ENCODE data around the gene HS6ST3.

The HS6ST3 gene

GRCh38 chr13:96860882-96861281 is 771.0 kb downstream of the HS6ST3 start:
- TF ChIP-seq YY1 (IDR thresholded peaks at IDR 0.05; ENCODE audit: low read depth) (no peak), TEAD4 (IDR thresholded peaks at IDR 0.05) (no peak), MAX (IDR thresholded peaks at IDR 0.05) (no peak), CREB1 (IDR thresholded peaks at IDR 0.05; ENCODE audit: low read depth) (no peak), CEBPB (IDR thresholded peaks at IDR 0.05) (no peak), EP300 (IDR thresholded peaks at IDR 0.05; ENCODE audit: borderline replicate concordance) (no peak), ZBTB7A (IDR thresholded peaks at IDR 0.05; ENCODE audit: low read depth) (no peak), USF1 (IDR thresholded peaks at IDR 0.05) (no peak), TAF1 (IDR thresholded peaks at IDR 0.05; ENCODE audit: low read depth) (no peak), RAD21 (IDR thresholded peaks at IDR 0.05; ENCODE audit: low read depth) (no peak), TCF12 (IDR thresholded peaks at IDR 0.05; ENCODE audit: low read depth) (no peak)

GRCh38 chr13:96862093-96862492 is 772.2 kb downstream of the HS6ST3 start:
- TF ChIP-seq TCF12 (IDR thresholded peaks at IDR 0.05; ENCODE audit: low read depth) (no peak), USF1 (IDR thresholded peaks at IDR 0.05) (no peak)

GRCh38 chr13:96862999-96863398 is 773.1 kb downstream of the HS6ST3 start:
- TF ChIP-seq TEAD4 (IDR thresholded peaks at IDR 0.05) (no peak), REST (IDR thresholded peaks at IDR 0.05; ENCODE audit: low read depth) (no peak), TCF12 (IDR thresholded peaks at IDR 0.05; ENCODE audit: low read depth) (no peak), NFIC (IDR thresholded peaks at IDR 0.05) (no peak), TAF1 (IDR thresholded peaks at IDR 0.05; ENCODE audit: low read depth) (no peak), ZBTB7A (IDR thresholded peaks at IDR 0.05; ENCODE audit: low read depth) (no peak), FOXM1 (IDR thresholded peaks at IDR 0.05; ENCODE audit: borderline replicate concordance, low read depth) (no peak), CEBPB (IDR thresholded peaks at IDR 0.05) (no peak), USF1 (IDR thresholded peaks at IDR 0.05) (no peak), RAD21 (IDR thresholded peaks at IDR 0.05; ENCODE audit: low read depth) (no peak), CREB1 (IDR thresholded peaks at IDR 0.05; ENCODE audit: low read depth) (no peak), YY1 (IDR thresholded peaks at IDR 0.05; ENCODE audit: low read depth) (no peak), MAX (IDR thresholded peaks at IDR 0.05) (no peak), EGR1 (IDR thresholded peaks at IDR 0.05) (no peak)

- no peak for TF ChIP-seq MAX (IDR thresholded peaks at IDR 0.05)
- TF ChIP-seq USF1 (IDR thresholded peaks at IDR 0.05) = no peak
These were observed 781.6 kb downstream of the HS6ST3 start for GRCh38 chr13:96871469-96871868.

- TF ChIP-seq CREB1 (IDR thresholded peaks at IDR 0.05; ENCODE audit: low read depth) = no peak
- TF ChIP-seq TAF1 (IDR thresholded peaks at IDR 0.05; ENCODE audit: low read depth) = no peak
- no peak for TF ChIP-seq NFIC (IDR thresholded peaks at IDR 0.05)
- no peak for TF ChIP-seq CEBPB (IDR thresholded peaks at IDR 0.05)
- TF ChIP-seq TCF12 (IDR thresholded peaks at IDR 0.05; ENCODE audit: low read depth) = no peak
- TF ChIP-seq MAX (IDR thresholded peaks at IDR 0.05) = no peak
- TF ChIP-seq RAD21 (IDR thresholded peaks at IDR 0.05; ENCODE audit: low read depth) = no peak
- no peak for TF ChIP-seq YY1 (IDR thresholded peaks at IDR 0.05; ENCODE audit: low read depth)
- no peak for TF ChIP-seq EGR1 (IDR thresholded peaks at IDR 0.05)
- TF ChIP-seq TEAD4 (IDR thresholded peaks at IDR 0.05) = no peak
These were observed 790.5 kb downstream of the HS6ST3 start for GRCh38 chr13:96880419-96880818.
